Thymus (tissue), 11 donors: Measurements from ENCODE around the gene VTI1A. TPM values are rescaled to one million over a fixed set of nuclear protein-coding genes. Genes with fewer than 3 reads are reported as not detected.
"Not testable (repeated sequence)": the region's sequence is repeated elsewhere in the genome, so short reads cannot be mapped to it uniquely, and the experiment has no call there.

Source experiments
- DNase-seq, 9 donors: peaks; one replicate each; pipeline ENCODE4 v3.0.0-alpha.2; 2013; ENCODE audit warnings: low spot score in 9 of 9, low read depth in 6 of 9, missing footprints in 1 of 9
- H3K27ac ChIP-seq, 2 donors: one replicate each; pipeline ENCODE4 v1.5.1; 2013; ENCODE audit warnings: control low read depth in 1 of 2, low read depth in 1 of 2, low read length in 1 of 2, mild to moderate bottlenecking in 1 of 2, moderate library complexity in 1 of 2
- H3K27me3 ChIP-seq, 2 donors: one replicate each; pipeline ENCODE4 v1.5.1; 2013; ENCODE audit warnings: low read length in 1 of 2; ENCODE audit not compliant: control insufficient read depth in 2 of 2, insufficient read depth in 1 of 2
- H3K36me3 ChIP-seq, 2 donors: one replicate each; pipeline ENCODE4 v1.5.1; 2013; ENCODE audit warnings: low read length in 1 of 2, mild to moderate bottlenecking in 1 of 2, moderate library complexity in 1 of 2; ENCODE audit not compliant: control insufficient read depth in 2 of 2, insufficient read depth in 2 of 2
- H3K4me1 ChIP-seq, 2 donors: one replicate each; pipeline ENCODE4 v1.5.1; 2013; ENCODE audit warnings: low read length in 2 of 2; ENCODE audit not compliant: control insufficient read depth in 2 of 2, insufficient read depth in 2 of 2
- H3K4me3 ChIP-seq, 2 donors: one replicate each; pipeline ENCODE4 v1.5.1; 2013; ENCODE audit warnings: low read length in 2 of 2, control low read depth in 1 of 2, mild to moderate bottlenecking in 1 of 2
- H3K9me3 ChIP-seq, 2 donors: one replicate each; pipeline ENCODE4 v1.5.1; 2013; ENCODE audit warnings: low read length in 1 of 2, mild to moderate bottlenecking in 1 of 2; ENCODE audit not compliant: control insufficient read depth in 2 of 2, insufficient read depth in 1 of 2
- WGBS: extraction: QIAGEN DNeasy Blood & Tissue Kit; methylation state at CpG from one replicate; pipeline ENCODE4 v1.1.7; 2013; 5-methylcytosine and 5-hydroxymethylcytosine counted together
- polyA plus RNA-seq: library from polyadenylated mRNA; stranded (reverse); fragments of 200-250 nt; gene quantifications from one replicate; pipeline ENCODE4 v1.2.3, GENCODE V29; 2013
- total RNA-seq: library from RNA; stranded (reverse); fragments of 120-200 nt; gene quantifications from one replicate; pipeline ENCODE4 v1.2.4, GENCODE V29; 2013
- donor health status: healthy.

Gene VTI1A
- total and polyA plus RNA-seq, 2 donors, result 15.9 to 27.0 TPM

DNA sequence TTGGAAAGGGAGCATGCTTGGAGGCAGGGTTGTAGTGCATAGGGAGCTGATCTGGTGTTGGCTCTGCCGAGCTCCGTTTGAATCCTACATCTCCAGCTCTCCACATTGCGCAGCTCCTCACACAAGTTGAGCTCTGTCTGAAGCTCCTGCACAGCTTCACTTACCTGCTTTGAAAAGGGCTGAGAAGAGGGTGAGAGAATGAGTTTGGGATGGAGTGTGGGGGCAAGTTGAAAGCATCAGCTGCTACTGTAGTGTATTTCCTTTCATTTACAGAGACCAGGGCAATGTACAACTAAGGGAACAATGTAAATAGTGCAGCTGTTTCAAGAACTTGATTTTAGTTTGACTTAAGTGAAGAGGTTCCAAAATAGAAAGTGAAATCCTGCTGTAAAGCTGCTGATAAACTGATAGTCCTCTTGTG, 88.5 kb downstream of the VTI1A start:
- Histone ChIP-seq H3K4me3 (no peak overlapping the region), H3K4me1 (peaks cover 0 to 4% of the 10 kb centered on the region in 2 donors), H3K27me3 (no peaks in the 10 kb centered on the region), H3K36me3 (peaks cover 6 to 12% of the 10 kb centered on the region in 2 donors), H3K27ac (no peak overlapping the region), H3K9me3 (no peaks in the 10 kb centered on the region)
- 93% methylated on average over 3 of the region's 3 CpGs for WGBS
- peak in 3 of 9 donors; percentile 7 to 43 (median 10) for DNase-seq

DNA sequence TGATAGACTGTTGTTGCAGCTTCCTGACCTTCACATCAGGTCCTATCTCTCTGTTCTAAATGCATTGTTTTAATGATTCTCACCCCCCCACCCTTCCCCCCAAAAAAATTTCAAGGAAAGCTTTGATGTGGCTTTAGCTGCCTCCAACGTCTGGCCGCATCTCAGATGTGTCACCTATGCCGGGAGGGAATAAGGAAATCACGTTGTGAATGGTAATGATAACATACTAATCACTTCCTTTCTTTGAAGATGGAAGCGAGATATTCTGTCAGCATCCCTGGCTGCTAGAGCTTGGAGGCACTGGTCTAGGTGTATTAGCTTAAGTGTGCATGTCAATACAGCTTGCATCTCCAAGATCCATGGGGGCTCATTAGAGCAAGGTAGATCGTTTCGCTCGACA, 89.6 kb downstream of the VTI1A start:
- H3K9me3 ChIP-seq, result no peaks in the 10 kb centered on the region
- H3K27me3 ChIP-seq, result no peaks in the 10 kb centered on the region
- H3K27ac ChIP-seq, result no peak overlapping the region
- peaks cover 0 to 4% of the 10 kb centered on the region in 2 donors for H3K4me1 ChIP-seq
- H3K4me3 ChIP-seq, result no peak overlapping the region
- WGBS, result 55% methylated on average over 8 of the region's 8 CpGs
- no peak for DNase-seq
- H3K36me3 ChIP-seq, result peaks cover 6 to 9% of the 10 kb centered on the region in 2 donors

GRCh38 chr10:112538168-112538567, 91.2 kb downstream of the VTI1A start:
- no peak overlapping the region for H3K4me3 ChIP-seq
- 91% methylated on average over 7 of the region's 7 CpGs for whole genome bisulfite sequencing

DNA sequence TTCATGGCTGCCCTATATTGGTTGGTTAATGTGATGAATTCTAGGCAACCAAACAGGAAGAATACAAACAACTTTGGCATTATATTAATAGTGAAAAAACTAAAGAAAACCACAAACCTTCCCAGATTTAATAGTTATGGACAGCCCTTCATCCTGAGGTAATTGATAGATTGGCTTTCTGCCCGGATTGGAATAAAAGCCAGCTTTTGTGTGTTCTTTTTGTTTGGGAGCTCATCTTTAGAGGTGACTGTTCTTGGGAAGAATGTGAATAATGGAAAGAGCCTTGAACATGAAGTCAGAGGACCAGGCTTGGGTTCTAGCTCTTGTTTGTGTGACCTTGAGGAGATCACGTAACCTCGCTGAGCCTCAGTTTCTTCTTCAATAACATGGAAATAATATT, 92.3 kb downstream of the VTI1A start:
- Histone ChIP-seq H3K27ac (no peak overlapping the region), H3K27me3 (no peaks in the 10 kb centered on the region), H3K4me1 (peaks cover 0 to 4% of the 10 kb centered on the region in 2 donors), H3K36me3 (peaks cover 9 to 10% of the 10 kb centered on the region in 2 donors), H3K4me3 (no peak overlapping the region), H3K9me3 (no peaks in the 10 kb centered on the region)
- 97% methylated on average over 3 of the region's 3 CpGs for WGBS
- DNase-seq, result no peak

More at GRCh38 chr10:112538168-112538567, 91.2 kb downstream of the VTI1A start:
- Histone ChIP-seq H3K27me3 (no peaks in the 10 kb centered on the region), H3K9me3 (no peaks in the 10 kb centered on the region), H3K27ac (no peak overlapping the region), H3K36me3 (peaks cover 9 to 10% of the 10 kb centered on the region in 2 donors), H3K4me1 (peaks cover 0 to 4% of the 10 kb centered on the region in 2 donors)
- no peak for DNase-seq

DNA sequence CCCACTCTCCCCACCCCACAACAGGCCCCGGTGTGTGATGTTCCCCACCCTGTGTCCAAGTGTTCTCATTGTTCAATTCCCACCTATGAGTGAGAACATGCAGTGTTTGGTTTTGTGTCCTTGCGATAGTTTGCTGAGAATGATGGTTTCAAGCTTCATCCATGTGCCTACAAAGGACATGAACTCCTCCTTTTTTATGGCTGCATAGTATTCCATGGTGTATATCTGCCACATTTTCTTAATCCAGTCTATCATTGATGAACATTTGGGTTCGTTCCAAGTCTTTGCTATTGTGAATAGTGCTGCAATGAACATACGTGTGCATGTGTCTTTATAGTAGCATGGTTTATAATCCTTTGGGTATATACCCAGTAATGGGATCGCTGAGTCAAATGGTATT, 95.8 kb downstream of the VTI1A start:
- H3K36me3 ChIP-seq, H3K4me1 ChIP-seq: not testable (repeated sequence)
- WGBS, result over 99% methylated on average over 5 of the region's 5 CpGs

GRCh38 chr10:112546474-112546873, 99.5 kb downstream of the VTI1A start:
- no peaks in the 10 kb centered on the region for H3K27me3 ChIP-seq
- no peak overlapping the region for H3K4me3 ChIP-seq
- no peak overlapping the region for H3K27ac ChIP-seq
- H3K36me3 ChIP-seq, result peaks cover 0 to 4% of the 10 kb centered on the region in 2 donors
- 85% methylated on average over 2 of the region's 2 CpGs for WGBS
- no peaks in the 10 kb centered on the region for H3K4me1 ChIP-seq
- no peaks in the 10 kb centered on the region for H3K9me3 ChIP-seq
- DNase-seq, result no peak

More for the DNA sequence above, 95.8 kb downstream of the VTI1A start:
- not testable (repeated sequence) for H3K4me3 ChIP-seq, H3K9me3 ChIP-seq, H3K27me3 ChIP-seq, H3K27ac ChIP-seq, DNase-seq

GRCh38 chr10:112548535-112549276, 101.7 kb downstream of the VTI1A start:
- Histone ChIP-seq H3K4me3 (no peak overlapping the region), H3K27ac (no peak overlapping the region), H3K36me3 (no peaks in the 10 kb centered on the region), H3K4me1 (no peaks in the 10 kb centered on the region), H3K9me3 (no peaks in the 10 kb centered on the region), H3K27me3 (no peaks in the 10 kb centered on the region)
- DNase-seq, result no peak
- 99% methylated on average over 8 of the region's 8 CpGs for WGBS

- Histone ChIP-seq H3K27me3 (no peaks in the 10 kb centered on the region), H3K36me3 (no peaks in the 10 kb centered on the region), H3K27ac (no peak overlapping the region), H3K9me3 (no peaks in the 10 kb centered on the region), H3K4me3 (no peak overlapping the region), H3K4me1 (no peaks in the 10 kb centered on the region)
- WGBS, result 95% methylated on average over 4 of the region's 4 CpGs
- no peak for DNase-seq
Observed at GRCh38 chr10:112552593-112553110, 105.6 kb downstream of the VTI1A start.

DNA sequence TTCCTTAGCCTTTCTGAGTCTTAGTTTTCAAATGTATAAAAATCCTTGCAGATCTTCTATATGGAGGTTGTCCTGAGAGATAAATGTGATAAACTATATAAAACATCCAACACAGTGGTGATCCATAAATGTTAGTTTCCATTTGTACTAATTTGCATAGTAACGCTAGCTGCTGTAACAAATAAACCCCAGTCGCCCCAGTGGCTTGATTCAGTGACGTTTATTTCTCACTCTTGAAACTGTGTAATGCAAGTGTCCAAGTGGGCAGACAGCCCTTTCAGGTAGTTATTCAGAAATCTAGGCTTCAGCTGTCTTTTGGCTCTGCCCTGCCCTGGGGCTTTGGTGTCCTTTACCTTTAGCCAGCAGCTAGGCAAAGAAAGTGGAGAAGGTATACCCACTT, 106.3 kb downstream of the VTI1A start:
- DNase-seq, result no peak
- no peak overlapping the region for H3K4me3 ChIP-seq
- no peaks in the 10 kb centered on the region for H3K27me3 ChIP-seq
- no peaks in the 10 kb centered on the region for H3K9me3 ChIP-seq
- 98% methylated on average over 3 of the region's 3 CpGs for WGBS
- no peaks in the 10 kb centered on the region for H3K4me1 ChIP-seq
- no peak overlapping the region for H3K27ac ChIP-seq
- no peaks in the 10 kb centered on the region for H3K36me3 ChIP-seq
